Psoas muscle (tissue), 8 donors: ENCODE data around the gene ITGB3BP. TPM values are rescaled to one million over a fixed set of nuclear protein-coding genes. Genes with fewer than 3 reads are reported as not detected.

ENCODE experiments used
- ATAC-seq, 4 donors: fragments of 200-7000 bp; cut with Tn5 transposase; one replicate each; pipeline ENCODE4 v1.9.1; 2020; ENCODE audit warnings: moderate library complexity in 3 of 4, mild to moderate bottlenecking in 2 of 4
- DNase-seq, 2 donors: peaks; one replicate each; pipeline ENCODE4 v3.0.0-alpha.2; 2020
- H3K27ac ChIP-seq: fragments of 200-600 bp; one replicate; pipeline ENCODE4 v1.8.0; 2022
- H3K27me3 ChIP-seq, 3 donors: fragments of 200-600 bp in 1 of 3; one replicate each; pipeline versions ENCODE4 v1.6.1 to v1.8.0; 2013 to 2022; ENCODE audit warnings: low read length in 2 of 3, mild to moderate bottlenecking in 2 of 3, moderate library complexity in 1 of 3; ENCODE audit not compliant: insufficient read depth in 3 of 3
- H3K36me3 ChIP-seq, 2 donors: fragments of 200-600 bp in 1 of 2; one replicate each; pipeline versions ENCODE4 v1.6.1 to v1.8.0; 2013 to 2022; ENCODE audit warnings: low read depth in 1 of 2, mild to moderate bottlenecking in 1 of 2, moderate library complexity in 1 of 2; ENCODE audit not compliant: insufficient read depth in 1 of 2
- H3K4me1 ChIP-seq: fragments of 200-600 bp; one replicate; pipeline ENCODE4 v1.8.0; 2022
- H3K4me3 ChIP-seq: fragments of 200-600 bp; one replicate; pipeline ENCODE4 v1.8.0; 2022; ENCODE audit warnings: mild to moderate bottlenecking
- H3K9me3 ChIP-seq: fragments of 200-600 bp; one replicate; pipeline ENCODE4 v1.8.0; 2022
- WGBS, 3 donors: extraction: QIAGEN DNeasy Blood & Tissue Kit; methylation state at CpG; one replicate each; pipeline versions ENCODE4 v1.1.6 to v1.1.7; 2013; 5-methylcytosine and 5-hydroxymethylcytosine counted together
- intact Hi-C, 2 donors: fragments of 100-400 bp; cut with DNase I; formaldehyde crosslinking; loops; one replicate each; pipeline versions ENCODE4 v1.11.0 to v1.14.2; 2022
- polyA plus RNA-seq, 3 donors: library from polyadenylated mRNA; stranded (reverse); fragments of 200-250 nt; gene quantifications; one replicate each; pipeline ENCODE4 v1.2.3, GENCODE V29; 2013
- total RNA-seq, 4 donors: library from RNA; stranded (reverse); fragmentation: NEBNext Ultra II Directional in 2 of 4; extraction: Animal tissue kit (Norgen Biotek cat#: 25700) in 2 of 4; gene quantifications; one replicate each; pipeline versions ENCODE4 v1.2.1 to v1.2.4, GENCODE V29; 2021 to 2023
- TF ChIP-seq, protein P1 (sequence below): fragments of 200-600 bp; IDR thresholded peaks from one replicate; pipeline ENCODE4 v1.8.0; 2022; ENCODE audit warnings: antibody characterized with exemption
- donor health status: healthy with polysubstance abuse.
- donor health status: DM: no; HTN: no; CAD: no; lungs with moderate emphysema.
- donor health status: Bipolar disorder and iron deficiency.
- donor health status: healthy.
- donor health status: DM: yes; HTN: yes; CAD: no.
- donor health status: DM: no; HTN: no; CAD: no.
- donor health status: DM: no; HTN: no; CAD: no.
- donor health status: DM: yes; HTN: yes; CAD: no.

Gene ITGB3BP
- total and polyA plus RNA-seq, 7 donors: 2.0 to 12.9 (median 4.1) TPM

GRCh38 chr1:63563745-63564144, 40.7 kb upstream of the ITGB3BP start:
- TF ChIP-seq, protein P1, sequence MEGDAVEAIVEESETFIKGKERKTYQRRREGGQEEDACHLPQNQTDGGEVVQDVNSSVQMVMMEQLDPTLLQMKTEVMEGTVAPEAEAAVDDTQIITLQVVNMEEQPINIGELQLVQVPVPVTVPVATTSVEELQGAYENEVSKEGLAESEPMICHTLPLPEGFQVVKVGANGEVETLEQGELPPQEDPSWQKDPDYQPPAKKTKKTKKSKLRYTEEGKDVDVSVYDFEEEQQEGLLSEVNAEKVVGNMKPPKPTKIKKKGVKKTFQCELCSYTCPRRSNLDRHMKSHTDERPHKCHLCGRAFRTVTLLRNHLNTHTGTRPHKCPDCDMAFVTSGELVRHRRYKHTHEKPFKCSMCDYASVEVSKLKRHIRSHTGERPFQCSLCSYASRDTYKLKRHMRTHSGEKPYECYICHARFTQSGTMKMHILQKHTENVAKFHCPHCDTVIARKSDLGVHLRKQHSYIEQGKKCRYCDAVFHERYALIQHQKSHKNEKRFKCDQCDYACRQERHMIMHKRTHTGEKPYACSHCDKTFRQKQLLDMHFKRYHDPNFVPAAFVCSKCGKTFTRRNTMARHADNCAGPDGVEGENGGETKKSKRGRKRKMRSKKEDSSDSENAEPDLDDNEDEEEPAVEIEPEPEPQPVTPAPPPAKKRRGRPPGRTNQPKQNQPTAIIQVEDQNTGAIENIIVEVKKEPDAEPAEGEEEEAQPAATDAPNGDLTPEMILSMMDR: no peak
- Histone ChIP-seq H3K4me1 (no peaks in the 10 kb centered on the region), H3K27me3 (no peaks in the 10 kb centered on the region), H3K9me3 (no peaks in the 10 kb centered on the region), H3K27ac (no peak overlapping the region), H3K36me3 (peaks cover 0 to 15% of the 10 kb centered on the region in 2 donors), H3K4me3 (no peak overlapping the region)
- DNase-seq (no peak), ATAC-seq (no peak)
- intact Hi-C loops: loop anchor here in 1 of 2 donors (10.0 kb wide), 1 partner anchor 681 kb away; no protein-coding TSS in a partner anchor

DNA sequence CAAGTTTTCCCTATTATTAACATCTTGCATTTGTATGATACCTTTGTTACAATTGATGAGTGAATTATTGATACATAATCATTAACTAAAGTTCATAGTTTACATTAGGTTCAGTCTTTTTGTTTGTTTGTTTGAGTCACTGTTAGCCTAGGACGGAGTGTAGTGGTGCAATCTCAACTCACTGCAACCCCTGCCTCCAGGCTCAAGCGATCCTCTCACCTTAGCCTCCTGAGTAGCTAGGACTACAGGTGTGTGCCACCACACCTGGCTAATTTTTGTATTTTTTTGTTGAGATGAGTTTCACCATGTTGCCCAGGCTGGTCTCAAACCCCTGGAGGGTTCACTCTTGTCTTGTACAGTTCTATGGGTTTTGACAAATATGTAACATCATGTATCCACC, 36.3 kb upstream of the ITGB3BP start:
- H3K36me3 ChIP-seq: peaks cover 0 to 12% of the 10 kb centered on the region in 2 donors
- intact Hi-C loops: no loop called here
- TF ChIP-seq, protein P1: no peak

DNA sequence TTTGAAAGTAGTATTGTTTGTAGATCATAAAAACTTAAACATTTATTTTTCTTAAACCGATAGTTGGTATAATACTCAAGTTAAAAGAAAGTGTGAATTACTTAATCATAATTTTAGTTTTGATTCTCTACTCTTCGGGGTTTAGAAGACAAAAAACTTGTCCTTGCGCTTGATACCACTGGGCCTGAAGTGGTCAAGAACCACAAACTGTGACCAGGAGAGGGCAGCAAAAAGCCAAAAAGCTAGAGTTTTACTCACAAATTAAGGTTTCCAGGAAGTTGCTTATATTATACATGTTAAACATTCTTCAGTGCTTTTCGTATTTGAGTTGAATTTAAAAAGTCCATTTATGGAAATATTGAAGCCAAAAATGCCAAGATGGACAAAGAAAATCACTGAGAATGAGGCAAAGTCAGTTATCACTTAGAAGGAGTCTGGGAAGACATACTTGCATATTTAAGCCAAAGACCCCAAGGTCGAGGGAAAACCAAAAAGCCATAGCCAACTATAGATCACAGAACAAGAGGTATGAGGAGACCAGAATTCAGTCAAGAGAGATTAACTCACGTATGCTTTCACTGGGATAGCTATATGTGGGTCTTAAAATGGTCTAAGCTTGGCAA, 34.5 kb upstream of the ITGB3BP start:
- TF ChIP-seq, protein P1: peak; percentile 42
- 75 to 79% (median 78%) methylated on average over 6 of the region's 6 CpGs for WGBS, 3 donors
- DNase-seq (no peak), ATAC-seq (peak in 1 of 4 donors; percentile 54)
- peaks cover 0 to 12% of the 10 kb centered on the region in 2 donors for H3K36me3 ChIP-seq
- H3K4me1 ChIP-seq: no peaks in the 10 kb centered on the region
- intact Hi-C loops: no loop called here
- no peaks in the 10 kb centered on the region for H3K27me3 ChIP-seq
- H3K9me3 ChIP-seq: no peaks in the 10 kb centered on the region
- no peak overlapping the region for H3K4me3 ChIP-seq
- H3K27ac ChIP-seq: no peak overlapping the region

More for the DNA sequence above, 36.3 kb upstream of the ITGB3BP start:
- H3K27ac ChIP-seq: no peak overlapping the region
- DNase-seq (no peak), ATAC-seq (no peak)
- no peaks in the 10 kb centered on the region for H3K4me1 ChIP-seq
- H3K4me3 ChIP-seq: no peak overlapping the region
- 96 to 100% (median 98%) methylated on average over 2 of the region's 2 CpGs for WGBS, 3 donors
- H3K9me3 ChIP-seq: no peaks in the 10 kb centered on the region
- no peaks in the 10 kb centered on the region for H3K27me3 ChIP-seq

DNA sequence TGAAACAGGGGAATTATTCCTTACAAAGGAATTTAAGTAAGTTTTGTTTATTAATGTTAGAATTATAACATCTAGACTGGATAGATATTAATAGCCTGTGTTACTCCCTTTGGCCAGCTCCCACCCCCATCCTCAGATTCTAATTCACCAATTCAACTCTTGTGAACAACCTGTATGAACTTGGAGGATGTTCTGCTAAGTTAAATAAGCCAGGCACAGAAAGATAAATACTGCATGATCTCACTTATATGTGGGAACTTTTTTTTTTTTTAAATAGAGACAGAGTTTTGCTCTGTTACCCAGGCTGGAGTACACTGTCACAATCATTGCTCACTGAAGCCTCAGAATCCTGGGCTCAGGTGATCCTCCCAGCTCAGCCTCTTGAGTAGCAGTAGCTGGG, 32.5 kb upstream of the ITGB3BP start:
- intact Hi-C loops: no loop called here
- Histone ChIP-seq H3K4me3 (no peak overlapping the region), H3K27ac (no peak overlapping the region), H3K36me3 (peaks cover 0 to 17% of the 10 kb centered on the region in 2 donors), H3K9me3 (no peaks in the 10 kb centered on the region), H3K4me1 (no peaks in the 10 kb centered on the region), H3K27me3 (no peaks in the 10 kb centered on the region)
- DNase-seq (no peak), ATAC-seq (no peak)
- TF ChIP-seq, protein P1: no peak

DNA sequence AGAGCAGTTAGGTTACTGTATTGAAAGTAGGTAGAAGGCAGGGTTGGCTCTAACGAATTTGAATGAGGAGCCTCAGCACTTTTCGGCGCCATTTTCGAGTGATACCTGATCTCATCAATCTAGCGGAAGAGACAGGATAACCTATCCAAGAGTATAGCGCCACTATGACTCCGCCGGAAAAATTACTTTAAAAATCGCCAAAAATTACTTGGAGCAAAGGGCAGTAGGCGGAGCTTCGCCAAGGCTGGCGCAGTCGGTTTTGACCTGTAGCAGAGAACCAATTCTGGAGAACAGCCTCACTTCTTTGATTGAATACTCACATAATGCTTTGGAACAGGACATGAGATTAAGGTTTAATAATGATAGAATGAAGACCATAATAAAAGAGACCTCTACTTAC, 25.9 kb upstream of the ITGB3BP start:
- Histone ChIP-seq H3K36me3 (peaks cover 0 to 20% of the 10 kb centered on the region in 2 donors), H3K27ac (peak overlapping the region; percentile 61), H3K9me3 (no peaks in the 10 kb centered on the region), H3K4me1 (no peaks in the 10 kb centered on the region), H3K27me3 (no peaks in the 10 kb centered on the region), H3K4me3 (peak overlapping the region; percentile 52)
- DNase-seq: no peak
- TF ChIP-seq, protein P1: no peak
- intact Hi-C loops: no loop called here
- WGBS, 3 donors: 95 to 96% (median 96%) methylated on average over 13 of the region's 13 CpGs
- ATAC-seq: no peak
